HG02970 (cell line): ENCODE data around the gene SERPINH1.

Source experiments
- ATAC-seq: cut with Tn5 transposase; IDR thresholded peaks from one replicate; pipeline ENCODE4 v1.9.1; 2021; ENCODE audit warnings: mild to moderate bottlenecking, moderate library complexity, moderate number of reproducible peaks; ENCODE audit not compliant: unreplicated experiment, low FRiP score

SERPINH1 gene

DNA sequence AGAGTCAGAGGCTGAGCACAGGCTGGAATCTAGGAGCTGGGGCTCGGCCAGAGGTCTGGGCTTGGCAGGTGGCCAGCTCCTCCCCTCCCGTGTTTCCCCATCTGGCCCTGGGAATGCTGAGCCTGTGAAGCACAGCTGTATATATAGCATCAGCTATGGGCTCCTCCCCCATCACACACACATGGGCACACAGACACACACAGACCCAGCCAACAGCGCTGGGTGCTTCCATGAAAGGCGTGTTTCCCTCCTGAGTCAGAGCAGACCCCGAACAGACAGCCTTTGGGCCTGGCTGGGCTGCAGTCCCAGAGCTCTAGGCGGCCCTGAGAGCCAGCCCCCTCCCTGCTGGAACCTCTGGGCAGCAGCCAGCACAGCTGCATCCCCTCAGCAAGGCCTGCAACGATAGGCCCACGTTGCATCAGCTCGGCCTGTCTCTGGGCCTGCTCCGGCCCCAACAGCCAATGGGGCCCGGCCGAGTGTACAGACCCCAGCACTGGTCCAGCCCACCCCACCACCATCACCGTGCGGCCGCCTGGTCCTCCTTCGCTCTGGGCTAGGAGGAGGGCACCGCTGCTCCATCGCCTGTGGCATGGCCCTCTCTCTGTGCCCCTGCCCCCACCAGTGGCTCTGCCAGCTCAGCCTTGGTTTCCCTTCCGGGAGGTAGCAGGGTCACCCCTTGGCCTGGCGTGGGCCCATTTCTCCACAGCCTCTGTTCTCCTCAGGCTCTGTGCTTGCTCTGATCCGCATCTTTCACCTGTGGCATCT, 7.6 kb upstream of the SERPINH1 start:
- no peak for ATAC-seq

DNA sequence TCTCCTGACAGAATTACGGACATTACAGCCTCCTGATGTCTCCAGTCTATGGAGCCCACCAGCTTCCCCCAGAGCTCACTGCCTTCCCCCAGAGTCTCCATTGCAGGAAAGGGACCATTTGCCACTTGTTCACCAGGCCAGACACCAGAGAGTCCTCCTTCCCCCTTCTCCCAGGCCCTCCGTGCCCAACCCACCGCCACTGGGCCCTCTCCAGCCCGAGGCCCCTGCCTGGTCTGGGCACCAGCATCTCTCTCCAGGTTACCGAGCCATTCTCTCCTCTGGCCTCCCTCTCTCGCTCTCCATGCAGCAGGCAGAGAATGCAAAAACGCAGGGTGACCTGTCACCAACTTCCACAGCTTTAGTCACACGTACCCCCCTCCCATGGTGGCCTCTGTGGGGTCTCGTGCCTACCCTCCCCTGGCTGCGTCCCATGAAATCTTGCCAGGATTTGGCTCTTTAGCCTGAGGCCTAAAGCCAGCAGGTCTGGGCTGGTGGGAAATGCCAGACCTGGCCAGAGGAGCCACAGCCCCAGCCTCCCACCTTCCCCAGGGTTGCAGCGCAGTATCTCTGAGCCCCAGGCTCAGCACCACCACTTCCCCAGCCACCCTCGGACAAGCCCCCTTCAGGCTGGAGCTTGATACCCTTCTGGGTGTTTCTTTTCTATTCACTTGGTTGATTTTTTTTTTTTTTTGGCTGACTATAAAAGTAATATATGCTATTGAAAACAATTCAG, 6.8 kb upstream of the SERPINH1 start:
- no peak for ATAC-seq

DNA sequence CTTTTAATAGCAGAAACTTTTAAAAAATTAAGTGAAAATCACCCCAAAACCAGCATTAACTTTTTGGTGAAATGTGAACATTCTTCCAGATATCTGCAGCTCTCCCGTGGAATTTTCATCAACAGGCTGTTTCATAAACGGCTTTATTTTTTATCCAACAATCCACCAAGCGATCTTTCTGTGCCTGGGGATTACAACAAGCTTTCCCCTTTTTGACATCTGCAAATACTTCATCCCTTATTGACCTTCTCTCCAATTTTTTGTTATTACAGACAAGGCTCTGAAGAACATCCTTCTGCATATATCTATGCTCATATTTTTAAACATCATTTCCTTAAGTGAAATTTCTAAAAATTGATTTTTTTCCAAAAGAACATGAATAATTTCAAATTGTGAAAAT, 5.8 kb upstream of the SERPINH1 start:
- ATAC-seq, result no peak

- ATAC-seq, result no peak
These were observed 4.2 kb upstream of the SERPINH1 start for GRCh38 chr11:75557666-75558494.

- no peak for ATAC-seq
These were observed 2.9 kb upstream of the SERPINH1 start for GRCh38 chr11:75558939-75559843.

DNA sequence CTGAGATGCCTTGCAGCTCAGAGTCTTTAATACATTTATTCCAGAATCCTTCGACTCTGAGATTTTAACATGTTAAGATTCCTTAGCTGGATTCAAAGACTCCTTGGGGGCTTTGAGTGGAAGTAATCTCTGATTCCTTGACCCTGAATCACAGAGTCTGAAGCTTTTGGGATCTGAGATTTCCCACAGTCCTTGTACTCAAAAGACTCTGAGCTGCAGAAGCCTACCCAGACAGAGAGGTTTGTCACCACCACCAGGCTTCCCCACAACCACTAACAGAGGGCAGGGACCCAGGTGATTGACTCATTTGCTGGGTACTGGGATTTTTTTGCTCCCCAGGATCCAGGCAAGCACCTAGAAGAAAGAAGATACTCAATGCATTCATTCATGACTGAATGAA, 1.4 kb upstream of the SERPINH1 start:
- no peak for ATAC-seq

DNA sequence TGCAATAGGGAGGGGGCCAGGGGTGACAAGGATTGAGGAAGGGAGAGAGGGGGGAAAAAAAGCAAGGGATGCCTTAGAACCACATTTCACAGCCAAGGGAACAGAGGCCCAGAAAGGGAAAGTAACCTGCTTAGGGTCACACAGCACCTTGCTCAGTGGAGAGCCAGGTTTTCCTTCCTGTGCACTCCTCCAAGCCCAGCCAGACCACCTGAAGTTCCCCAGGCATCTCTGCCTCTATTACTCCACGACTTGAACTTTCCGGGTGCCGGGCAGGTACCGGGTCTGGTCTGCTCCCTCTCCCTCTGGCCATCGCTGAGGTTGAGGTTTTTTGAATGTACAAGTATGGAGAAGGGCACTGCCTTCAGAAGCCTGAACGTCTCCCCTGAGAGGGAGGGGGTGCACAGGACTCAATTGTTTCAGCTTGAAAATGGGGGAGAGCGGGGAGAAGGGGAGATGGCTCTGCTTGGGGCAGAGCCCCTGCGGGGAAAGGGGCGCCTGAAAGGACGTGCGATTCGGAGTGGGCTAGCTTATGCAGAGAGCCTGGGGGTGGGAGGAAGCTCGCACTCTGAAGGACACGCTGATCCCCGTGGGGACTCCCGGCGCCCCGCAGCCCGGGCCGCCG, 516 bp upstream of the SERPINH1 start:
- no peak for ATAC-seq

DNA sequence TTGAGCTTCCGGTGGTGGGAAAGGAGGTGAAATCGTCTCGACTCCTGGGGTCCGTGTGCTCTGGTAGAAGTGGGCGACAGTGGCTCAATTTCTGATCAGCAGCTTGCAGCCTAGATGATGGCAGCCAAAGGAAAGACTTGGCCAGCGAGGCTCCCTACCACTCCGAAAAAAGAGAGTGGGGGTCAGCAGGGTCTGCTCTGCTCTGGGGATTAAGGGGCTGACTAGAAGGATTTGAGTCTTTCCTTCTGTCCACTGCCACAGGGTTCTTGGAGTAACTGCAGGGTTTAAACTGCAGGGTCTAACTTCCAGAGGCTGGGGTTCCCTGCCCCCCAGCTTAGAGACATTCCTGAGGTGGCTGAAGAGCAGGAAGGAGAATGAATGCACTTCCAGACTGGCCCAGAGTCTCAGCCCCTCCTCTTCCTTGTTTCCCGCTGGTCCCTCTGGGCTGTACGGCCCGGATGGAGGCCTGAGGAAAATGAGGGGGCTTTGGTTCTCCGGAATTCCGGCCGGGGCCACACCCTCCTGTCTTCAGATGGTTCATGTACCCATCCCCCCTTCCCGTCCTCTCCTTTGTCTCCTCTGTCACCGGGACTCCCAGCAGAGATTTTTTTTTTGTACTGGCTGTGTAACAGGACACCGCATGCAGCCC, 907 bp downstream of the SERPINH1 start:
- ATAC-seq, result no peak

GRCh38 chr11:75563501-75563977, 1.5 kb downstream of the SERPINH1 start:
- ATAC-seq, result no peak

- ATAC-seq, result no peak
These were observed 2.0 kb downstream of the SERPINH1 start for GRCh38 chr11:75563978-75564552.

GRCh38 chr11:75565221-75565814, 3.3 kb downstream of the SERPINH1 start:
- no peak for ATAC-seq

DNA sequence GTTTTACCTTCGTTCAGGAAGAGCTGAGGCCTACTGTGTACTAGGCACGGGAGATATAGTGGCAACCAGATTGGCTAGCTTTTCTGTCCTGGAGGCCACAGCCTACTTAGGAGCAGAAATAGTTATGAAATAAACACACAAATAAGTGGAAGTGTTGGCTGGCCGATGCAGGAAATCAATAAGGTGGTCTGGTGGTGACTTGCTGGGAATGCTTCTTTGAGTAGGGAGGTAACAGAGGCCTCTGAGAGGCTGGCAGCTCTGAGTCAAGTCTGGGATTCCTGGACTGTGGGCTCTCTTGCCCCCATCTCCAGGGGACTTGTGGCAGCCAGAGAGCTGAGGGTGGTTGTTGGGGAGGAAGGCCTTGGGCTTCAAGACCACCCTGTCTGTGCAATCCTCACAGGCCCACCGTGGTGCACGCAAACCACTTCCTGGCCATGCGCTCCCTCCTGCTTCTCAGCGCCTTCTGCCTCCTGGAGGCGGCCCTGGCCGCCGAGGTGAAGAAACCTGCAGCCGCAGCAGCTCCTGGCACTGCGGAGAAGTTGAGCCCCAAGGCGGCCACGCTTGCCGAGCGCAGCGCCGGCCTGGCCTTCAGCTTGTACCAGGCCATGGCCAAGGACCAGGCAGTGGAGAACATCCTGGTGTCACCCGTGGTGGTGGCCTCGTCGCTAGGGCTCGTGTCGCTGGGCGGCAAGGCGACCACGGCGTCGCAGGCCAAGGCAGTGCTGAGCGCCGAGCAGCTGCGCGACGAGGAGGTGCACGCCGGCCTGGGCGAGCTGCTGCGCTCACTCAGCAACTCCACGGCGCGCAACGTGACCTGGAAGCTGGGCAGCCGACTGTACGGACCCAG, 4.1 kb downstream of the SERPINH1 start:
- no peak for ATAC-seq

DNA sequence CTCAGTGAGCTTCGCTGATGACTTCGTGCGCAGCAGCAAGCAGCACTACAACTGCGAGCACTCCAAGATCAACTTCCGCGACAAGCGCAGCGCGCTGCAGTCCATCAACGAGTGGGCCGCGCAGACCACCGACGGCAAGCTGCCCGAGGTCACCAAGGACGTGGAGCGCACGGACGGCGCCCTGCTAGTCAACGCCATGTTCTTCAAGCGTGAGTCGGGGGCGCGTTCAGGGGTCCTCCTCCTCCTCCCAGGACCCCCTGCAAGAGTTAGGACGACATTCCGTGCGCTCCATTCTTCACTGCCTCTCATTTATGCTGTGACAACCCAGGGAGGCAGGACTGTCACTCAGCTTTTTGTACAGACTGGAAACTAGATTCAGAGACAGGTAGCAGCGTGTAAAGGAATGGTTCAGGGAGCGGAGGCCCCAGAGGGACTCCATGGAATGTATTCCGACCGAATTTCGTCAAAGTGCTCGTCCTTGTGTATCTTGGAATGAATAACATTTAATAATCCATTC, 4.8 kb downstream of the SERPINH1 start:
- no peak for ATAC-seq

DNA sequence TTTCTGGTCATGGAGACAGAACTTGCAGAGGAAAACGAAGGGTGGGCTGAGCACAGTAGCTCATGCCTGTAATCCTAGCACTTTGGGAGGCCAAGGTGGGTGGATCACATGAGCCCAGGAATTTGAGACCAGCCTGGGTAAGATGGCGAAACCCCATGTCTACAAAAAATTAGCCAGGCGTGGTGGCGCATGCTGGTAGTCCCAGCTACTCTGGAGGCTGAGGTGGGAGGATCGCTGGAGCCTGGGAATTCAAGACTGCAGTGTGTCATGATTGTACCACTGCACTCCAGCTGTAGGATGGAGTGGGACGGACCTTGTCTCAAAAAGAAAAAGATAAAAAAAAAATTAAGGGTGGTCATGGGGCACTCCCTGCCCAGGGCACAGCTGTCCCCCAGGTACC, 5.9 kb downstream of the SERPINH1 start:
- ATAC-seq, result no peak

- no peak for ATAC-seq
These were observed 6.7 kb downstream of the SERPINH1 start for GRCh38 chr11:75568616-75569219.

DNA sequence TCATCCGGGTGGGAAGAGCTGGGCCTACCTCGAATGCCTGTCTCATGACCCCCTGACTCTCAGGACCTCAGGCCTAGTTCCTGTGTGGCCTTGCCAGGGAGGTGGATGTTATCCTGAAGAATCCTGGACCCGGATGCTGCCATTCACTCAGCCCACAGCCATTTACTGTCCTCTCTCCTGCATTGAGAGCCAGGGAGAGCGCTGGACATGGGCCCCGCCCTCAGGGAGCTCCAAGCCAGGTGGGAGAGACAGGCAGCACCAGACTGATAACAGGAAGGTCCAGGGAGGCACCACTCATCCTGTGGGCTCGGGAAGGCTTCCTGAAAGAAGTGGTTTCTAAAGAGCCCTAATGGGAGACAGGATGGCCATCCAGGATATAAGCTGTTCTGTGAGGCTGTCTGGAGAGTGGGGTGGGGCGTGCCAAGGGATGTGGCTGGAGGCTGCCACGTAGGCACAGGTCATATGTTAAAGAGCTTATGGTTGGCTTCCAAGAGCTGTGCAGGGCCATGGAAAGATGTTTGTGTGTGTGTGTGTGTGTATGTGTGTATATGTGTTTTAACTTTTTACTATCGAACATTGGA, 8.6 kb downstream of the SERPINH1 start:
- no peak for ATAC-seq
